CD4-positive, alpha-beta T cell treated with Interleukin-12 subunit alpha and Interleukin-12 subunit beta, for 1 hour (primary cell): ENCODE measurements around the gene STRN3.

Source experiments
- DNase-seq: peaks from one replicate; pipeline ENCODE4 v3.0.0-alpha.2; 2020

Gene STRN3

DNA sequence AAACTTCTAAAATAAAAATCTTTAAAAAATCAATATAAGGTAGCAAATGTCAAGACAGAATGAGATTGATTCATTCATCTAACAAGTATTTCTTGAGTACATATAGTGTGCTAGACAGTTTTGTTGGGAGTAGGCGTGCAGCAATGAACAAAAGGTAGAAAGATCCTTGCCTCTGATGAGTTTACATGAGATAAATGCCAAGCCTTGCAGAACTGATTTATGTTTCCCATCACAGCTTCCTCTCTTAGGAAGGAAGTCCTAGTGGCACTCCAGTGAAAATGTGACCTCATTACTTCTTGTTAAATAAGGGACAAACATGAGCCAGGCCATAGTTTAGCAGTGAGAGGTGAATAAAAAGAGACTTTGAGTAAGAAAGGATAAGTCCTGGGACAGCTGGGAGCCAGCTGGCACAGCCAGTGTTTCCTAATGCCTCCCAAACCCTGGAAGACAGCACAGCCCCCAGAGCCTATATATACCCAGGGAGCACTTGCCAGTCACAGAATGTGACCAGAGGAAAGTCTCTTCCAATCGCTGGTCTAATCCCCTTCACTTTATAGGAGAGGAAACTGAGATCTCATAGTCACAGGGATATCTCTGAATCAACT is 156.5 kb downstream of the STRN3 start:
- DNase-seq, result no peak

DNA sequence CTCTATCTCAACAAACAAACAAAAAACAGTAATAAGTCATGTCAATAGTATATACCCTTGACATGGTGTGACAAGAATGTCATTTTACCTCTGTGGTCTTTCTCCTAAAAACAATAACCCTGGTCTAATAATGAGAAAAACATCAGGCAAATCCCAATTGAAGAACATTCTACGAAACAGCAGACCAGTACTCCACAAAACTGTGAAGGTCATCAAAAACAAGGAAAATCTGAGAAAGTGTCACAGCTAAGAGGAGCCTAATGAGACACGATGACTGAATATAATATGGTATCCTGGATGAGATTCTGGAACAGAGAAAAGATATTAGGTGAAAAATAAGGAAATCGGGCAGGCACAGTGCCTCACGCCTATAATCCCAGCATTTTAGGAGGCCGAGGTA is 157.4 kb downstream of the STRN3 start:
- DNase-seq, result no peak

GRCh38 chr14:30864934-30865333 is 161.2 kb downstream of the STRN3 start:
- no peak for DNase-seq

DNA sequence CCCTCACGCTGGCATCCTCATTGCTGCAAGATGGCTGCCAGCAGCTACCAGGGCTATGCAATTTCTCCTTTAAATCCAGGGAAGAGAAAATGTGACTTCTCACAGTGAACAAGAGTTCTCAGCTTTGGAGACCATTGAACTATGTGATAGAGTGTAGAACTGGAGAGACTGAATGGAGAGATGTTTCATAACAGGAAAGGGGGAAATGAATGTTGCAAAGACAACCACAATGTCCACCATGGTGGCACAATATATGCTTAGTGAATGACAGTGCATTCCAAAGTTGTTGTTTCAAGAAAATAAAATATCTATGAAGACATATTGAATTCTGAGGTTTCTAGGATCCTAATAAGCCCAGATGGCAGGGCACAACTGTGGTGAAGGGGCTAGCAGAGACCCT is 165.0 kb downstream of the STRN3 start:
- no peak for DNase-seq

DNA sequence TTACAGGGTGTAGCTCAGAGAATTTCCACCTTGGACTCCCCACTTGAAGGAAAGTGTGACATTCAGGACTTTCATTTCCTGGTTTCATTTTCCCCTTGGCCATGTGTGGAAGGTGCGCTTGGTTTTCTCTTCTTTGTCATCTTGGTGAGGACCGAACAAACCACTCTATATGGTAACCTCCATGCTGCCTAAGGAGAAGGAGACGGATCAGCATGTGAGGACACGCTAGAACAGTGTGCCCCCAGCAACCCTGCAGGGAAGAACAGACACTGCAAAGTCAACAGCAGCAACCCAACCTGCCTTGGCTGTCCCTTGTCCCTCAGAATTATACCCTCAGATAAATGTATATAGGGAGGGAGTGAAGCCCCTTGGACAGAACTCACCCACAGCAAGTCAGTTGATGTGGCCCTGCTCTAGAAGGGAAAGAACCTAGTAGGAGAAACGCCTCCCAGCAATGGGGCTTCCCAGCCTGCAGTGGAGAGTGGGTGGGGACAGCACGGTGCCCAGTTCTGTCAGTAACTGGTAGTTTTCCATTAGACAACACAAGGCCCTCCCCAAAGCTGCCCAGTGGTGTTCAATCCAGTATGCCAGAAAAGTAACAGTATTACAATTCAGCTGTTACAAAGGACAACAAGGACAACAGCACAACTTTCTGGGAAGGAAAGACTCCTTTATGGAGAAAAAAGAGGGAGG is 170.7 kb downstream of the STRN3 start:
- DNase-seq, result no peak

DNA sequence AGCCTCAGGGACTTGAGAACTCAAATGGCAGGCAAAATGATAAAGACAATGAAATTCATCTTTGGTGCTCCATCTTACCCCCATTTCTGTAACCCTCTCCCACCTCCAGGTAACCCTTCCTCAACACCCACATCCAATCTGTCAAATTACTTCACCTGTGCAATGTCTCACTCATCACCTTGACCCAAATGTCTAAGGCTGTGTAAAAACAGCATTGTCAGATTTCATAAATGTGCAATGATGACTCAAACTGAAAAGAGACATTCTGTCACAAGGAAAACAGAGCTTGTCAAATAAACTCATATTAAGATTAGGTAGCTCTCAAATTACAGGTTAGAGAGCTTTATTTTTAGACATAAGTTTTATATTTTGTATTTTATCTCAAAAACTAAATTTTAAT is 171.7 kb downstream of the STRN3 start:
- DNase-seq, result no peak

GRCh38 chr14:30853946-30854345 is 172.2 kb downstream of the STRN3 start:
- DNase-seq, result no peak

DNA sequence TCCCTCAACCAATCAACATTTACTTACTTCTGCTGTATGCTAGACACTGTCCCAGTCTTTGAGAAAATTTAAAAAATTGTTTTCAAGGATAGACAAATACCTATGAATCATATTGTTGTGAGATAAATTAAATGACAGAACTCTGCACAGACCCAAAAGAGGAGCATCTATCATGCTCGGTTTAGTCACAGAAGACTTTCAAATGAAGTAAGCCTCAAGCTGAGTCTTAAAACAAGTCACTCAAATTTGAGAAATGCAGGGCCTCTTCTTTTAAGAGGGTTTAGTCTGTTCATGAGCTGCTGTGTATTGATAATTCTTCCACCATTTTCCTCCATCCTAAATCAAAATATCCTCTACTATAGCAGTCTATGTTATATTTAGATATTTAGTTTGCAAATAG is 176.2 kb downstream of the STRN3 start:
- DNase-seq, result no peak

- DNase-seq, result no peak
Measured at GRCh38 chr14:30849354-30849753, 176.8 kb downstream of the STRN3 start.

DNA sequence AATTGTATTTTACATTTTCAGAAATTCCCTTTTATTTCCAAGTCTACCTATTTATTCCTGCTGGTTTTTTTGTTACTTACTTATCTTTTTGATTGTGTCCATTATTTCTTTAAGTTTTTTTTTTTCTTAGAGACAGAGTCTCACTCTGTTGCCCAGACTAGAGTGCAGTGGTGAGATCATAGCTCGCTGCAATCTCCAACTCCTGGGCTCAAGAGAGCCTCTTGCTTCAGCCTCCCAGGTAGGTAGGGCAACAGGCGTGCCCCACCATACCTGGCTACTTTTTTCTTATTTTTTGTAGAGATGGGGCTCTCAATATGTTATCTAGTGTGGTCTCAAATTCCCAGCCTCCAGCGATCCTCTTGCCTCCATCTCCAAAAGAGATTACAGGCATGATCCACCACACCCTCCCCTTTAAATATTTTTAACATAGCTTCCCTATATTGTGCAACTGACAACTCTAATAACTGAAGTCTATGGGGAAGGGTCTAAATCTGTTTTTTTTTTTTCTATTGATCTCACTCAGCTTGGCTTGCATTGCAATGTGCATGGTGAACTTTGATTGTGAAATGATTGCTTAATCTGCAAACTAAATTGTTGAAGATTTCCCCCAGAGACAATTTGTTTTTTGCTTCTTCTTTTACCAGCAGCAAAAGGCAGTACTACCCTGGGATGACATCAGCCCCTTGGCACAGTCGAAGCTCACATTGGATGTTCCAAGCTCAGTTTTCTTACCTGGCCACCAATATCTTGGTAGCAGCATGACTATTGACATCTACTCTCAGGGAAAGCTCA is 177.5 kb downstream of the STRN3 start:
- no peak for DNase-seq
